ENCODE data around the gene HSD17B7. TPM values are rescaled to one million over a fixed set of nuclear protein-coding genes. Genes with fewer than 3 reads are reported as not detected.

Gene HSD17B7
- total and polyA plus RNA-seq, 2 of the 13 experiments (the other 11 are each of a cell fraction or from before 2014, with no cell fraction given): 43.9 to 84.9 TPM

DNA sequence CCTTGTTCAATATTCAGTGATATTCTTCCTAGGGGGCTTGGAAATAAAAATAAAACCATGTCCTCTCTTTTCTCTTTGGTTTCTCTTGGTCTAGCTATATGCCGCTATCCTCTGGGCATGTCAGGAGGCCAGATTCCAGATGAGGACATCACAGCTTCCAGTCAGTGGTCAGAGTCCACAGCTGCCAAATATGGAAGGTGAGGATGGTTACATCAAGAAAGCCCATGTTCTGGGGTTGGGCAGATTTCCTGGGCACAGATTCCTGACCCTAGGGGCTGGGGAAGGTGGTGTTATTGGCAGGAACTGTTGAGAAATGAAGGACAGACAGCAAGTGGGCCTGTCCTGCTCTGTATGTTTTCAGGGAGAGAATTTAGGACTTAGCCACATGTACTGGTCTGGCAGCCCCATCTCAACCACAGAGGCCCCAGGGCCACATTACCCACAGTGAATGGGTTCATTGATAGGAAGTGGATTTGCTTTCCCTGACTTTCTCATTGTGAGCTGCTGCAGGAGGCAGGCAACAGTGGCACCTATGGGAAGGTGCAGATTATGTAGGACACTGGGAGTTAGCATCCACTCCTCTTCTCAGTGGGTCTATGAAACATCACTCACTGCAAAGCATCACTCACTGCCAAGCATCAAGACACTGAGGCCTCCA lies 37.4 kb upstream of the HSD17B7 start (continued):
- no peak for TF ChIP-seq NFE2 (CRISPR knock-in tag; IDR thresholded peaks at IDR 0.05)
- no peak for TF ChIP-seq ZNF337 (CRISPR knock-in tag; IDR thresholded peaks at IDR 0.05; ENCODE audit: borderline replicate concordance, low read depth)
- no peak for TF ChIP-seq CCDC6 (CRISPR knock-in tag; IDR thresholded peaks at IDR 0.05)
- TF ChIP-seq ZNF251 (CRISPR knock-in tag; IDR thresholded peaks at IDR 0.05): no peak
- TF ChIP-seq IKZF4 (CRISPR knock-in tag; IDR thresholded peaks at IDR 0.05; ENCODE audit: borderline replicate concordance, low read depth, not compliant biosample characterization): no peak
- TF ChIP-seq, protein P1, sequence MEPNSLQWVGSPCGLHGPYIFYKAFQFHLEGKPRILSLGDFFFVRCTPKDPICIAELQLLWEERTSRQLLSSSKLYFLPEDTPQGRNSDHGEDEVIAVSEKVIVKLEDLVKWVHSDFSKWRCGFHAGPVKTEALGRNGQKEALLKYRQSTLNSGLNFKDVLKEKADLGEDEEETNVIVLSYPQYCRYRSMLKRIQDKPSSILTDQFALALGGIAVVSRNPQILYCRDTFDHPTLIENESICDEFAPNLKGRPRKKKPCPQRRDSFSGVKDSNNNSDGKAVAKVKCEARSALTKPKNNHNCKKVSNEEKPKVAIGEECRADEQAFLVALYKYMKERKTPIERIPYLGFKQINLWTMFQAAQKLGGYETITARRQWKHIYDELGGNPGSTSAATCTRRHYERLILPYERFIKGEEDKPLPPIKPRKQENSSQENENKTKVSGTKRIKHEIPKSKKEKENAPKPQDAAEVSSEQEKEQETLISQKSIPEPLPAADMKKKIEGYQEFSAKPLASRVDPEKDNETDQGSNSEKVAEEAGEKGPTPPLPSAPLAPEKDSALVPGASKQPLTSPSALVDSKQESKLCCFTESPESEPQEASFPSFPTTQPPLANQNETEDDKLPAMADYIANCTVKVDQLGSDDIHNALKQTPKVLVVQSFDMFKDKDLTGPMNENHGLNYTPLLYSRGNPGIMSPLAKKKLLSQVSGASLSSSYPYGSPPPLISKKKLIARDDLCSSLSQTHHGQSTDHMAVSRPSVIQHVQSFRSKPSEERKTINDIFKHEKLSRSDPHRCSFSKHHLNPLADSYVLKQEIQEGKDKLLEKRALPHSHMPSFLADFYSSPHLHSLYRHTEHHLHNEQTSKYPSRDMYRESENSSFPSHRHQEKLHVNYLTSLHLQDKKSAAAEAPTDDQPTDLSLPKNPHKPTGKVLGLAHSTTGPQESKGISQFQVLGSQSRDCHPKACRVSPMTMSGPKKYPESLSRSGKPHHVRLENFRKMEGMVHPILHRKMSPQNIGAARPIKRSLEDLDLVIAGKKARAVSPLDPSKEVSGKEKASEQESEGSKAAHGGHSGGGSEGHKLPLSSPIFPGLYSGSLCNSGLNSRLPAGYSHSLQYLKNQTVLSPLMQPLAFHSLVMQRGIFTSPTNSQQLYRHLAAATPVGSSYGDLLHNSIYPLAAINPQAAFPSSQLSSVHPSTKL (CRISPR knock-in tag; IDR thresholded peaks at IDR 0.05): peak; percentile 41; the same call in 1 of the 2 replicates
- TF ChIP-seq ZNF292 (CRISPR knock-in tag; IDR thresholded peaks at IDR 0.05; ENCODE audit: borderline replicate concordance, low read depth): 0 out of 2 replicates have a peak, but pooled peaks have one; percentile 25
- TF ChIP-seq, protein P2, sequence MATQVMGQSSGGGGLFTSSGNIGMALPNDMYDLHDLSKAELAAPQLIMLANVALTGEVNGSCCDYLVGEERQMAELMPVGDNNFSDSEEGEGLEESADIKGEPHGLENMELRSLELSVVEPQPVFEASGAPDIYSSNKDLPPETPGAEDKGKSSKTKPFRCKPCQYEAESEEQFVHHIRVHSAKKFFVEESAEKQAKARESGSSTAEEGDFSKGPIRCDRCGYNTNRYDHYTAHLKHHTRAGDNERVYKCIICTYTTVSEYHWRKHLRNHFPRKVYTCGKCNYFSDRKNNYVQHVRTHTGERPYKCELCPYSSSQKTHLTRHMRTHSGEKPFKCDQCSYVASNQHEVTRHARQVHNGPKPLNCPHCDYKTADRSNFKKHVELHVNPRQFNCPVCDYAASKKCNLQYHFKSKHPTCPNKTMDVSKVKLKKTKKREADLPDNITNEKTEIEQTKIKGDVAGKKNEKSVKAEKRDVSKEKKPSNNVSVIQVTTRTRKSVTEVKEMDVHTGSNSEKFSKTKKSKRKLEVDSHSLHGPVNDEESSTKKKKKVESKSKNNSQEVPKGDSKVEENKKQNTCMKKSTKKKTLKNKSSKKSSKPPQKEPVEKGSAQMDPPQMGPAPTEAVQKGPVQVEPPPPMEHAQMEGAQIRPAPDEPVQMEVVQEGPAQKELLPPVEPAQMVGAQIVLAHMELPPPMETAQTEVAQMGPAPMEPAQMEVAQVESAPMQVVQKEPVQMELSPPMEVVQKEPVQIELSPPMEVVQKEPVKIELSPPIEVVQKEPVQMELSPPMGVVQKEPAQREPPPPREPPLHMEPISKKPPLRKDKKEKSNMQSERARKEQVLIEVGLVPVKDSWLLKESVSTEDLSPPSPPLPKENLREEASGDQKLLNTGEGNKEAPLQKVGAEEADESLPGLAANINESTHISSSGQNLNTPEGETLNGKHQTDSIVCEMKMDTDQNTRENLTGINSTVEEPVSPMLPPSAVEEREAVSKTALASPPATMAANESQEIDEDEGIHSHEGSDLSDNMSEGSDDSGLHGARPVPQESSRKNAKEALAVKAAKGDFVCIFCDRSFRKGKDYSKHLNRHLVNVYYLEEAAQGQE (IDR thresholded peaks at IDR 0.05; ENCODE audit: borderline replicate concordance in 1 of 2, low read depth in 1 of 2, low read length in 2 of 2): no peak
- TF ChIP-seq BHLHE40 (IDR thresholded peaks at IDR 0.05; ENCODE audit: low read length): no peak
- TF ChIP-seq ZNF431 (CRISPR knock-in tag; IDR thresholded peaks at IDR 0.05; ENCODE audit: borderline replicate concordance, low read depth): no peak
- TF ChIP-seq ZNF180 (CRISPR knock-in tag; IDR thresholded peaks at IDR 0.05; ENCODE audit: borderline replicate concordance, low read depth): no peak
- no peak for TF ChIP-seq CEBPB (IDR thresholded peaks at IDR 0.05; ENCODE audit: borderline replicate concordance, low read depth, low read length)
- TF ChIP-seq, protein P3, sequence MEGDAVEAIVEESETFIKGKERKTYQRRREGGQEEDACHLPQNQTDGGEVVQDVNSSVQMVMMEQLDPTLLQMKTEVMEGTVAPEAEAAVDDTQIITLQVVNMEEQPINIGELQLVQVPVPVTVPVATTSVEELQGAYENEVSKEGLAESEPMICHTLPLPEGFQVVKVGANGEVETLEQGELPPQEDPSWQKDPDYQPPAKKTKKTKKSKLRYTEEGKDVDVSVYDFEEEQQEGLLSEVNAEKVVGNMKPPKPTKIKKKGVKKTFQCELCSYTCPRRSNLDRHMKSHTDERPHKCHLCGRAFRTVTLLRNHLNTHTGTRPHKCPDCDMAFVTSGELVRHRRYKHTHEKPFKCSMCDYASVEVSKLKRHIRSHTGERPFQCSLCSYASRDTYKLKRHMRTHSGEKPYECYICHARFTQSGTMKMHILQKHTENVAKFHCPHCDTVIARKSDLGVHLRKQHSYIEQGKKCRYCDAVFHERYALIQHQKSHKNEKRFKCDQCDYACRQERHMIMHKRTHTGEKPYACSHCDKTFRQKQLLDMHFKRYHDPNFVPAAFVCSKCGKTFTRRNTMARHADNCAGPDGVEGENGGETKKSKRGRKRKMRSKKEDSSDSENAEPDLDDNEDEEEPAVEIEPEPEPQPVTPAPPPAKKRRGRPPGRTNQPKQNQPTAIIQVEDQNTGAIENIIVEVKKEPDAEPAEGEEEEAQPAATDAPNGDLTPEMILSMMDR (CRISPR knock-in tag; IDR thresholded peaks at IDR 0.05): peak; percentile 50
- no peak for TF ChIP-seq ZNF879 (CRISPR knock-in tag; IDR thresholded peaks at IDR 0.05)
- 0 out of 2 replicates have a peak, but pooled peaks have one; percentile 28 for TF ChIP-seq ZNF264 (CRISPR knock-in tag; IDR thresholded peaks at IDR 0.05)
- TF ChIP-seq, protein P4, sequence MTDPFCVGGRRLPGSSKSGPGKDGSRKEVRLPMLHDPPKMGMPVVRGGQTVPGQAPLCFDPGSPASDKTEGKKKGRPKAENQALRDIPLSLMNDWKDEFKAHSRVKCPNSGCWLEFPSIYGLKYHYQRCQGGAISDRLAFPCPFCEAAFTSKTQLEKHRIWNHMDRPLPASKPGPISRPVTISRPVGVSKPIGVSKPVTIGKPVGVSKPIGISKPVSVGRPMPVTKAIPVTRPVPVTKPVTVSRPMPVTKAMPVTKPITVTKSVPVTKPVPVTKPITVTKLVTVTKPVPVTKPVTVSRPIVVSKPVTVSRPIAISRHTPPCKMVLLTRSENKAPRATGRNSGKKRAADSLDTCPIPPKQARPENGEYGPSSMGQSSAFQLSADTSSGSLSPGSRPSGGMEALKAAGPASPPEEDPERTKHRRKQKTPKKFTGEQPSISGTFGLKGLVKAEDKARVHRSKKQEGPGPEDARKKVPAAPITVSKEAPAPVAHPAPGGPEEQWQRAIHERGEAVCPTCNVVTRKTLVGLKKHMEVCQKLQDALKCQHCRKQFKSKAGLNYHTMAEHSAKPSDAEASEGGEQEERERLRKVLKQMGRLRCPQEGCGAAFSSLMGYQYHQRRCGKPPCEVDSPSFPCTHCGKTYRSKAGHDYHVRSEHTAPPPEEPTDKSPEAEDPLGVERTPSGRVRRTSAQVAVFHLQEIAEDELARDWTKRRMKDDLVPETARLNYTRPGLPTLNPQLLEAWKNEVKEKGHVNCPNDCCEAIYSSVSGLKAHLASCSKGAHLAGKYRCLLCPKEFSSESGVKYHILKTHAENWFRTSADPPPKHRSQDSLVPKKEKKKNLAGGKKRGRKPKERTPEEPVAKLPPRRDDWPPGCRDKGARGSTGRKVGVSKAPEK (CRISPR knock-in tag; IDR thresholded peaks at IDR 0.05; ENCODE audit: borderline replicate concordance): no peak
